Activated CD4-positive, alpha-beta T cell treated with anti-CD3 and anti-CD28 coated beads for 36 hours (primary cell): ENCODE results near the gene MAK. TPM values are rescaled to one million over a fixed set of nuclear protein-coding genes. Genes with fewer than 3 reads are reported as not detected.
A peak's percentile ranks its signal among the peaks of the same experiment; 100 is the strongest.
"Not testable (repeated sequence)": the region's sequence is repeated elsewhere in the genome, so short reads cannot be mapped to it uniquely, and the experiment has no call there.

Experiments used
- ATAC-seq: fragments of 200-7000 bp; cut with Tn5 transposase; one replicate; pipeline ENCODE4 v1.10.0; 2021; ENCODE audit warnings: mild to moderate bottlenecking, moderate library complexity
- CTCF ChIA-PET: fragments of 350-600 bp; sonication (Branson Sonifier 250); formaldehyde crosslinking; loops from one replicate; lab custom pipeline; 2021; ENCODE audit warnings: antibody characterized with exemption; lab: Charles Lee
- POLR2A ChIA-PET: fragments of 350-600 bp; sonication (Branson Sonifier 250); formaldehyde crosslinking; loops from one replicate; lab custom pipeline; 2021; ENCODE audit warnings: antibody characterized with exemption, inconsistent platforms; lab: Charles Lee
- DNase-seq: peaks from one replicate; pipeline ENCODE4 v3.0.0-alpha.2; 2020
- H3K27ac Mint-ChIP-seq: one replicate; pipeline ENCODE4 v1.8.0; 2021; ENCODE audit warnings: mixed read lengths
- H3K27me3 Mint-ChIP-seq: one replicate; pipeline ENCODE4 v1.8.0; 2021; ENCODE audit warnings: mixed read lengths
- H3K36me3 Mint-ChIP-seq: one replicate; pipeline ENCODE4 v1.8.0; 2021; ENCODE audit warnings: low read depth, mixed read lengths
- H3K4me1 Mint-ChIP-seq: one replicate; pipeline ENCODE4 v1.8.0; 2021; ENCODE audit warnings: mixed read lengths
- H3K4me3 Mint-ChIP-seq: one replicate; pipeline ENCODE4 v1.8.0; 2021; ENCODE audit warnings: mild to moderate bottlenecking, moderate library complexity, mixed read lengths
- H3K9me3 Mint-ChIP-seq: one replicate; pipeline ENCODE4 v1.8.0; 2021; ENCODE audit warnings: low read depth, mixed read lengths
- intact Hi-C, 2 experiments: fragments of 100-400 bp; cut with DNase I in 1 of 2; cut with micrococcal nuclease in 1 of 2; formaldehyde crosslinking; loops; one replicate each; pipeline versions ENCODE4 v1.14.2 to v1.15.1; 2022 to 2024; cut with DNase I, micrococcal nuclease
- total RNA-seq, 2 experiments: library from RNA; stranded (reverse); gene quantifications; one replicate each; pipeline ENCODE4 v1.2.3, GENCODE V29; 2021

MAK gene
- total RNA-seq, 2 experiments from 2014 or later: 0.42 to 0.43 TPM

DNA sequence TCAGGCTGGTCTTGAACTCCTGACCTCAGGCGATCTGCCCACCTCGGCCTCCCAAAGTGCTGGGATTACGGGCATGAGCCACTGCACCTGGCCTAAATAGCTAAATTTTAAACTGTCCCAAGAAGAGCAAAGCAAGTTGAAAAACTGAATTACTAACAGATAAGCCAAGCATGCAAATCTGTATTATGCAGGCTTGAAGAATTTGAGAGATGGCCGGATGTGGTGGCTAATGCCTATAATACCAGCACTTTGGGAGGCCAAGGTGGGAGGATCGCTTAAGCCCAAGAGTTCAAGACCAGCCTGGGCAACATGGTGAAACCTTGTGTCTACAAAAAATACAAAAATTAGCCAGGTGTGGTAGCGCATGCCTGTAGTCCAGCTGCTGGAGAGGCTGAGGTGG is 24.2 kb downstream of the MAK start:
- H3K36me3 Mint-ChIP-seq, H3K27ac Mint-ChIP-seq, DNase-seq, ATAC-seq, POLR2A ChIA-PET, intact Hi-C loops, H3K4me3 Mint-ChIP-seq, H3K4me1 Mint-ChIP-seq, H3K27me3 Mint-ChIP-seq, H3K9me3 Mint-ChIP-seq, CTCF ChIA-PET: not testable (repeated sequence)

DNA sequence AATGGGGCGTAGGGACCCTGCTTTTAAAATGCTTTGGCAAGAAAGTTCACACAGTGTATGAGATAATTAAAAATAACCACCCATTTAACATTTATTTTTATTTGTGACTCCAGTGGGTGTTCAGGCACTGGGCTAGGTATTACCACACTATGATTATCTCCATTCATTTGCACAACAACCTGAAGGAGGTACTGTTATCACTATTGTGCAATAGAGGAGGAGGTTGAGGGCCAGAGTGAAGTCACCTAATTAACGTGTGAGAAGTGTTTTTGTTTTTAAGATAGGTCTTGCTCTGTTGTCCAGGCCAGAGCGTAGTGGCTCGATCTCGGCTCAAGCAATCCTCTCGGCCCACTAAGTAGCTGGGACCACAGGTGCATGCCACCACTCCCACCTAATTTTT is 29.2 kb downstream of the MAK start:
- intact Hi-C loops: no loop called here
- Mint-ChIP-seq H3K4me3 (no peak overlapping the region), H3K36me3 (no peaks in the 10 kb centered on the region), H3K9me3 (no peaks in the 10 kb centered on the region), H3K4me1 (no peaks in the 10 kb centered on the region), H3K27me3 (no peaks in the 10 kb centered on the region), H3K27ac (no peak overlapping the region)
- no peak for DNase-seq
- ChIA-PET POLR2A (no interaction called here), CTCF (interaction anchor here (0.6 to 0.9 kb wide), 3 partner anchors 50 to 847 kb away, joined by 3 read pairs; no protein-coding TSS in a partner anchor)
- ATAC-seq: no peak

DNA sequence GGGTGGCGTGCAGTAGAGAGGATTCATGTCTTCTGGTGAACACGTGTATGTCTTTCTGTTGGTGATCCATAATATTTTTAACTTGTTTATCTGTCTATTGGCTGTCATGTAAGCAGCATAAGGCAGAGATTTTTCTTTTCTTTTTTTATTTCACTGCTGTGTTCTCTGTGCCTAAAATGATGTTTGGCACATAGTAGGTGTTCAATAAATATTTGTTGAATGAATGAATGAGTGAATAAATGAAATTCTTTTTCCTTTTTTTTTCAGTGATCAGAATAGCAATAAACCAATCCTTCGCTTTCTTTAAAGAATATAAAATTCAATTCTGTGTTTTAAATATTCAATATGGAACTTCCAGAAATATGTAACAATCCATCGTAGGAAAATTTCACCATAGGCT is 30.0 kb downstream of the MAK start:
- H3K9me3 Mint-ChIP-seq: no peaks in the 10 kb centered on the region
- intact Hi-C loops: no loop called here
- H3K4me3 Mint-ChIP-seq: no peak overlapping the region
- H3K27ac Mint-ChIP-seq: no peak overlapping the region
- ATAC-seq (no peak), DNase-seq (no peak)
- no peaks in the 10 kb centered on the region for H3K36me3 Mint-ChIP-seq
- no peaks in the 10 kb centered on the region for H3K27me3 Mint-ChIP-seq
- ChIA-PET POLR2A (no interaction called here), CTCF (interaction anchor here (0.9 kb wide), 1 partner anchor 49 kb away, joined by 3 read pairs; no protein-coding TSS in a partner anchor)
- H3K4me1 Mint-ChIP-seq: no peaks in the 10 kb centered on the region

DNA sequence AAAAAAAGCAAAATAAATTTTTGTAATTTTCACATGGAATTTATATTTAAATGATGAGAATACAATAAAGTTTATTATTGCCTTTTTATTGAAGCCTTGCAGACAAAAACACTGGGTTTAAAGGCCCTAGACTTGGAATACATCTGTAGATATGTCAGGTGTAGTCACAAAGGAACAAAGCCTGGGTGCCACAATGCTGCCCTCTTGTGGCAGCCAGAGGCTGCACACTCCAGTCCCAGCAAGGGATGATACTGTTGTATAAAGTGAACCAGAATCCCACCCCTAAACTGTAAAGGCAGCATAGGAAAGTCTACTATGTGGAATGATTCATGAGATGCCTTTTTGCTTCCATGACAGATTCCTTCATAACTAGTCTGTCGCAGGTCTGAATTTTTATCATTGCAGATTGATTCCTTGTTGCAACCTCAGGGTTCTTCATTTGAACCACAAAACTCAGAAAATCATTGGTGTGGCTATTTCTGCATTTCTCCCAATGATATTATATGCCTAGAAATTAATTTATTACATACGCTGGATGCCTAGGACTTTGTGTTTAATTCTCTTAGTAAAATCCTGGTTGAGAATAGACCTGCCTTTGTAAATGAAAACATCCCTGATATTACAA is 37.0 kb downstream of the MAK start:
- POLR2A ChIA-PET: no interaction called here
- CTCF ChIA-PET: interaction anchor here (0.6 to 3.2 kb wide), 21 partner anchors 13 to 1337 kb away, joined by 3 to 30 read pairs (median 3); partner anchors contain the start of gene MAK
- H3K4me3 Mint-ChIP-seq: no peak overlapping the region
- H3K27ac Mint-ChIP-seq: no peak overlapping the region
- intact Hi-C loops: loop anchor here (1.0 to 5.0 kb wide), 4 partner anchors 79 to 323 kb away; partner anchors contain the start of gene TMEM14C (in 1 of the 2)
- H3K27me3 Mint-ChIP-seq: no peaks in the 10 kb centered on the region
- H3K9me3 Mint-ChIP-seq: no peaks in the 10 kb centered on the region
- DNase-seq (peak; percentile 76), ATAC-seq (peak; percentile 92)
- no peaks in the 10 kb centered on the region for H3K4me1 Mint-ChIP-seq
- peaks cover 1% of the 10 kb centered on the region for H3K36me3 Mint-ChIP-seq

DNA sequence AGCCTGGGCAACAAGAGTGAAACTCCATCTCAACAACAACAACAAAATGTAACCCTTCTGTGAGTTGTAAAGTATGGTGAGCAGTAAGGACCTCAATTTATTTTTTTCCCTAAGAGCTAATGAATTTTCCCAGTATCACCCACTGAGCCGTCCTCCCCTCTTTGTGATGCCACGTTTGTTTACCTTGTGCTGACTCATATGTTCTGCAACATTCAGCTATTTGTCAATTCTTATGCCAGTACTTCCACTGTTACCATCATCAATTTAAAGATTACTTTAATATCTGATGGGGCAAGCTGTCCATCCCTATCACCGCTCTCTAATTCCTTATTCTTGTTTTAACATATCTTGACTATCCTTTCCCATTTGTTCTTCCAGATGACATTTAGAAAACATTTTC is 37.5 kb downstream of the MAK start:
- CTCF ChIA-PET: interaction anchor here (0.5 to 3.2 kb wide), 10 partner anchors 9 to 1337 kb away, joined by 3 to 30 read pairs (median 3); no protein-coding TSS in a partner anchor

DNA sequence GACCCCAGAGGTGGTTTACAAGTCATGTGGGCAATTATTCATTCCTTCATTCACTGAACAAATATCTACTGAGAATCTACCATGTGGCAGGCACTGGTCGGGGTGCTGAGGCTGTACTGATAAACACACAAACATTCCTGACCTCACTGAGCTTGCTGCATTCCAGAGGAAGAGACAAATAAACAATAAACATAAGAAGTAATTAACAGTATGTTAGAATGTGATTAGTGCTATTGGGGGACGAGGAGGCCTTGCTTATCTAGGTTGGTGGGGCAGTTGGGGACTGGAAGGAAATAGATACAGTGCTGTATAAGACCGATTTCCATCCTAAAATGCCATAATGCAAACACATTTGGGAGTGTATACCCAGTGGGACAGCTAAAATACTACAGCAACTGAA is 44.1 kb downstream of the MAK start:
- ChIA-PET CTCF (interaction anchor here (0.6 kb wide), 1 partner anchor 387 kb away, joined by 3 read pairs; no protein-coding TSS in a partner anchor), POLR2A (no interaction called here)

More for the DNA sequence above, 37.5 kb downstream of the MAK start:
- Mint-ChIP-seq H3K4me1 (no peaks in the 10 kb centered on the region), H3K9me3 (no peaks in the 10 kb centered on the region), H3K4me3 (no peak overlapping the region), H3K27ac (no peak overlapping the region), H3K27me3 (no peaks in the 10 kb centered on the region), H3K36me3 (peaks cover 1% of the 10 kb centered on the region)
- DNase-seq: no peak
- ATAC-seq: no peak
- POLR2A ChIA-PET: no interaction called here
- intact Hi-C loops: loop anchor here (1.0 to 5.0 kb wide), 4 partner anchors 78 to 323 kb away; partner anchors contain the start of gene TMEM14C (in 1 of the 2)

DNA sequence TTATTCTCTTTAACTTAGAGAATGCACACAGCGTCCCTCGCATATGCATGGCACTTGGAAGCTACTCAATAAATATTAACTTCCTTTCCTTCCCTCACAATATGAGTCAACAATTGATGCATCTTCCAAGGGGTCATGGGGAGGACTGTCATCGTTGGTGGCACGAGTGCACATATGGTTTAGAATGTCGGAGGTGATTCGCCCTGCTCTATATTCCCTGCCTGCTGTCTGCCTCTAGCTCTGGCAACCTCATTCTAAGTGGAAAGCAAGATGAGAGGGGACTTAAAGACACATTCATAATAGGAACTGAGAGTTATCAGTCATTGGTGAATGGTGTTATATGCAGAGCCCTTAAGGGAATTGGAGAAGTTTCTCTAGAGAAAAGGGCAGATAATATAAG is 44.6 kb downstream of the MAK start:
- Mint-ChIP-seq H3K4me3 (no peak overlapping the region), H3K27ac (no peak overlapping the region), H3K4me1 (peaks cover 4% of the 10 kb centered on the region), H3K36me3 (peaks cover 14% of the 10 kb centered on the region), H3K27me3 (no peaks in the 10 kb centered on the region), H3K9me3 (no peaks in the 10 kb centered on the region)
- intact Hi-C loops: no loop called here
- POLR2A ChIA-PET: no interaction called here
- peak; percentile 26 for ATAC-seq
- CTCF ChIA-PET: no interaction called here
- no peak for DNase-seq

More for the DNA sequence above, 44.1 kb downstream of the MAK start:
- H3K9me3 Mint-ChIP-seq: no peaks in the 10 kb centered on the region
- intact Hi-C loops: no loop called here
- no peaks in the 10 kb centered on the region for H3K27me3 Mint-ChIP-seq
- H3K4me3 Mint-ChIP-seq: no peak overlapping the region
- no peak overlapping the region for H3K27ac Mint-ChIP-seq
- ATAC-seq: no peak
- H3K4me1 Mint-ChIP-seq: peaks cover 4% of the 10 kb centered on the region
- H3K36me3 Mint-ChIP-seq: peaks cover 14% of the 10 kb centered on the region
- DNase-seq: no peak

DNA sequence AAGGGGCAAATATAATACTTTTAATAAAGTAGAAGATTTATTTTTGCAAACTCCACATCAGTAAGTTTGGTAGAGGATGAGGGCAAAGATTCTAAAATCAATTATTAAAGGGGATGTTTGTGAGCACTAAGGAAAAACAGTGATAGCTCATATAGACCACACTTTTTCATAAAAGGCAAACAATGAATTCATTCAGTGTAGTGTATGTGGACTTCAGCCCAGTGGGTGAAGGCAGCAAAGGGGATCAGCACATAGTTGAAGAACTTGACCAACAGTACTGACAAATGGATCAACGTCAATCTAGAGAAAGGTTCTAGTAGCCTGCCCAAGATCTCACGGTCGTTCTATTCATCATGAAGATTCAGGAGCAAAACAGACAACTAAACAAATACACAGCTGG is 45.3 kb downstream of the MAK start:
- CTCF ChIA-PET: interaction anchor here (0.7 kb wide), 1 partner anchor 315 kb away, joined by 3 read pairs; no protein-coding TSS in a partner anchor
- POLR2A ChIA-PET: no interaction called here
- Mint-ChIP-seq H3K4me3 (no peak overlapping the region), H3K27ac (no peak overlapping the region), H3K36me3 (peaks cover 14% of the 10 kb centered on the region), H3K27me3 (no peaks in the 10 kb centered on the region), H3K4me1 (peaks cover 4% of the 10 kb centered on the region), H3K9me3 (no peaks in the 10 kb centered on the region)
- ATAC-seq: no peak
- intact Hi-C loops: no loop called here
- DNase-seq: no peak

DNA sequence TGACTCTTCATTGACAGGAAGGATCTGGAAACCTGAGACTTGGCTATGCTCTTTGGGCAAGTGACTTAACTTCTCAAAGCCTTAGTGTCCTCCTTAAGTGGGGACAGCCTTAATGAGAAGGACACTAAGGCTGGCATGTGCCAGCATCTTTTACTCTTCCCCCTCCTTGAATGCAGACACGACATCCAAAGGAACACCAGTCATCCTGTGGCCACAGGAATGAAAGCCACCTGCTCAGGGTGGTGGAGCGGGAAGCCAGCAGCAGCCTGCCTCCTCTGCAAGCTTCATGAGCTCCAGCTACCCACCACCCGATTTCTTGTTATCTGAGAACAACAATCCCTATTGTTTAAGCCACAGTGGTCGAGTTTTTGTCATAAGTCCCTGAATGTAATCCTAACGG is 46.2 kb downstream of the MAK start:
- no peak for ATAC-seq
- ChIA-PET CTCF (interaction anchor here (1.3 kb wide), 1 partner anchor 9 kb away, joined by 3 read pairs; no protein-coding TSS in a partner anchor), POLR2A (no interaction called here)
- H3K4me3 Mint-ChIP-seq: no peak overlapping the region
- intact Hi-C loops: no loop called here
- H3K27ac Mint-ChIP-seq: no peak overlapping the region
- H3K9me3 Mint-ChIP-seq: no peaks in the 10 kb centered on the region
- H3K4me1 Mint-ChIP-seq: peaks cover 4% of the 10 kb centered on the region
- H3K27me3 Mint-ChIP-seq: no peaks in the 10 kb centered on the region
- DNase-seq: no peak
- H3K36me3 Mint-ChIP-seq: peaks cover 14% of the 10 kb centered on the region

DNA sequence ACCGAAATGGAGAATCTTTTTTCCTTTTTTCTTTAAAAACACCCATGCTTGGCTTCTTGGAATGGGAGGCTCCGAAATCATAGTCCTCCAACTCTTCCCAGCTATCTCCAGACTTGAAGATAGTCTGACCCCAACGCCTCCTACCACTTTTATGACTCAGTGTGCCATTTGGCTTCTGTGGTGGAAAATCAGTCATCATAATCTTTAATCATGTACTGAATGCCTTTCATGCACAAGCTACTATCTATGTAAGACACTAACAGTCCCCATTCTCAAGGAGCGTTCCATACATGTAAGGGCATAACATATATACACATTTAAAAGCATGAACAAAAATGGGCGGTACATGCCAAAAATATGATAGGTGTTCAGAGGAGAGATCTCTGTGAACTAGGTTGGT is 46.7 kb downstream of the MAK start:
- ChIA-PET POLR2A (no interaction called here), CTCF (interaction anchor here (1.3 kb wide), 1 partner anchor 9 kb away, joined by 3 read pairs; no protein-coding TSS in a partner anchor)
- no peak for DNase-seq
- Mint-ChIP-seq H3K27me3 (no peaks in the 10 kb centered on the region), H3K27ac (no peak overlapping the region), H3K9me3 (no peaks in the 10 kb centered on the region), H3K36me3 (peaks cover 16% of the 10 kb centered on the region), H3K4me1 (peaks cover 4% of the 10 kb centered on the region), H3K4me3 (no peak overlapping the region)
- ATAC-seq: peak; percentile 23
- intact Hi-C loops: no loop called here

DNA sequence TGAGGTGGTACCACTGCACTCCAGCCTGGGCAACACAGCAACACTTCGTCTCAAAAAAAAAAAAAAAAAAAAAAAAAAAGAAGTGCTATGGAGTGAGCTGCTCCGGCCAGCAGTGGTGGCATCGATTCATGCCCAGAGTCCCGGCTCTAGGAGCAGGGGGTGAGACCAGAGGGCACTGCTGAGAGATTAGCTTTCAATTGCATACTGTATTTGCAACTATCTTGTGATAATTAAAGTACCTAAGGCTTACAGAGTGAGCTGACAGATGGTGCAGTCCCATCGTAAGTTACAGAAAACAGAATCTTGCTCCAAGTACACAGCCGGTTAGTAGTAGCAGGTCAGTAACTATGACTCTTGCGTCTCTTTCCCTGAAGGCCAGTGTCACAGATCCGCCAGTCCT is 59.3 kb downstream of the MAK start:
- H3K36me3 Mint-ChIP-seq: peaks cover 29% of the 10 kb centered on the region
- H3K9me3 Mint-ChIP-seq: no peaks in the 10 kb centered on the region
- intact Hi-C loops: no loop called here
- POLR2A ChIA-PET: no interaction called here
- H3K27ac Mint-ChIP-seq: no peak overlapping the region
- no peak overlapping the region for H3K4me3 Mint-ChIP-seq
- no peak for ATAC-seq
- no peak for DNase-seq
- no peaks in the 10 kb centered on the region for H3K27me3 Mint-ChIP-seq
- CTCF ChIA-PET: no interaction called here
- H3K4me1 Mint-ChIP-seq: no peaks in the 10 kb centered on the region

DNA sequence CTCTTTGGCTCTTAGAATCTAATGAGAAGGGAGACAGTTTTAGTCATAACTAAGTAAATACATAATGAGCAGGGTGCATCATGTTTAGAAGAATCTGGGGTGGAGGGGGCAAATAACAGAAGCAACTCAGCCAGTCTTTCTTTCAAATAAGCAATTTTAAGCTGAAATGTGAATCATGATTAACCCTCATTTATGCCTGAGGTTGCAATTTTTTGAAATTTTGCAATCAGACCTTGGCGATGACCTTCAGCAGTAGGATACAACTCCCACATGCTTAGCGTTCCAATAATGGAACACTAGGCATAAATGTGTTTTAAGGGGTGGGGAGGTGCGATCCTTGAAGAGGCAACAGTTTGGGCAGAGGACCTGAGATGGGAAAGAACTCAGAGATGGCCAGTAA is 60.1 kb downstream of the MAK start:
- ATAC-seq (no peak), DNase-seq (no peak)
- ChIA-PET CTCF (interaction anchor here (0.7 kb wide), 1 partner anchor 12 kb away, joined by 3 read pairs; no protein-coding TSS in a partner anchor), POLR2A (no interaction called here)
- intact Hi-C loops: no loop called here
- Mint-ChIP-seq H3K9me3 (no peaks in the 10 kb centered on the region), H3K36me3 (peaks cover 25% of the 10 kb centered on the region), H3K4me3 (no peak overlapping the region), H3K4me1 (no peaks in the 10 kb centered on the region), H3K27me3 (no peaks in the 10 kb centered on the region), H3K27ac (no peak overlapping the region)
